ENCODE measurements around the gene C4orf51.
"Not testable (repeated sequence)": the region's sequence is repeated elsewhere in the genome, so short reads cannot be mapped to it uniquely, and the experiment has no call there.

C4orf51 gene

GRCh38 chr4:145679991-145680455, at the start of gene C4orf51:
Gene C4orf51, plus strand, starts transcription at chr4:145680146. Its CDS starts 58 bp downstream, at chr4:145680204.
- no peak within 1 kb of the TSS for H3K4me3 ChIP-seq
- DNase-seq = no peak
- no peaks in the 10 kb centered on the region for H3K9me3 ChIP-seq
- intact Hi-C loops (cut with DNase I; ENCODE audit: low total_unique reads) = no loop called here
- peaks cover 0 to 16% (median 8%) of the 10 kb centered on the region in 4 donors for H3K4me1 ChIP-seq
- no peaks in the 10 kb centered on the region for H3K27me3 ChIP-seq
- no peaks in the 10 kb centered on the region for H3K36me3 ChIP-seq
- peak within 1 kb of the TSS in 1 of 2 donors; percentile 43 for H3K27ac ChIP-seq
- TF ChIP-seq, protein P1, sequence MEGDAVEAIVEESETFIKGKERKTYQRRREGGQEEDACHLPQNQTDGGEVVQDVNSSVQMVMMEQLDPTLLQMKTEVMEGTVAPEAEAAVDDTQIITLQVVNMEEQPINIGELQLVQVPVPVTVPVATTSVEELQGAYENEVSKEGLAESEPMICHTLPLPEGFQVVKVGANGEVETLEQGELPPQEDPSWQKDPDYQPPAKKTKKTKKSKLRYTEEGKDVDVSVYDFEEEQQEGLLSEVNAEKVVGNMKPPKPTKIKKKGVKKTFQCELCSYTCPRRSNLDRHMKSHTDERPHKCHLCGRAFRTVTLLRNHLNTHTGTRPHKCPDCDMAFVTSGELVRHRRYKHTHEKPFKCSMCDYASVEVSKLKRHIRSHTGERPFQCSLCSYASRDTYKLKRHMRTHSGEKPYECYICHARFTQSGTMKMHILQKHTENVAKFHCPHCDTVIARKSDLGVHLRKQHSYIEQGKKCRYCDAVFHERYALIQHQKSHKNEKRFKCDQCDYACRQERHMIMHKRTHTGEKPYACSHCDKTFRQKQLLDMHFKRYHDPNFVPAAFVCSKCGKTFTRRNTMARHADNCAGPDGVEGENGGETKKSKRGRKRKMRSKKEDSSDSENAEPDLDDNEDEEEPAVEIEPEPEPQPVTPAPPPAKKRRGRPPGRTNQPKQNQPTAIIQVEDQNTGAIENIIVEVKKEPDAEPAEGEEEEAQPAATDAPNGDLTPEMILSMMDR (IDR thresholded peaks at IDR 0.05) = no peak

GRCh38 chr4:145635117-145635516, 44.8 kb upstream of the C4orf51 start:
- no peak for DNase-seq
- intact Hi-C loops (cut with DNase I; ENCODE audit: low total_unique reads) = no loop called here
- Histone ChIP-seq H3K27me3 (no peaks in the 10 kb centered on the region), H3K36me3 (peaks cover 0 to 5% (median 0%) of the 10 kb centered on the region in 3 donors), H3K4me1 (peaks cover 0 to 7% (median 1%) of the 10 kb centered on the region in 4 donors), H3K27ac (no peak overlapping the region), H3K9me3 (no peaks in the 10 kb centered on the region), H3K4me3 (no peak overlapping the region)
- TF ChIP-seq, protein P1 (IDR thresholded peaks at IDR 0.05) = no peak

DNA sequence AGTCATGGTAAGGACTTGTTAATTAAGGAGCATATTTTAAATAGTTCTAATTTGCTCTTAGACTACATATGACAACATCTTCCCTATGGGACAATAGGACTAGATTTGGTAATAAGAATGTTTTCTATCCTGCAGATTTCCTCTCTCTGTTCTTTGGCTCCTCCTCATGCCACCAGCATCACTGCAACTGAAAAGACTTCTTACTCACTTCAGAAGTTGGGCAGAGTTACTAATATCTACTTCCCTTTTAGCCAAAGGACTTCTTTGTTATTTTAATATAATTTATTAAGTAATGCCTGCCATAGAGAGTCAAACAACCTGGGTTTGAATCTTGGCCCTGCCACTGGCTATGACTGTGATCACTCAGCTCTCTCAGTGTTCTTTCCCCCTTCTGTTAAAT, 44.3 kb upstream of the C4orf51 start:
- Histone ChIP-seq H3K9me3 (no peaks in the 10 kb centered on the region), H3K4me3 (no peak overlapping the region), H3K27me3 (no peaks in the 10 kb centered on the region), H3K36me3 (peaks cover 0 to 5% (median 0%) of the 10 kb centered on the region in 3 donors), H3K27ac (no peak overlapping the region), H3K4me1 (peaks cover 0 to 12% (median 3%) of the 10 kb centered on the region in 4 donors)
- TF ChIP-seq, protein P1 (IDR thresholded peaks at IDR 0.05) = no peak
- intact Hi-C loops (cut with DNase I; ENCODE audit: low total_unique reads) = no loop called here
- DNase-seq = no peak

- H3K36me3 ChIP-seq = peaks cover 0 to 8% (median 5%) of the 10 kb centered on the region in 3 donors
- H3K27ac ChIP-seq = no peak overlapping the region
- peaks cover 0 to 16% (median 3%) of the 10 kb centered on the region in 4 donors for H3K4me1 ChIP-seq
- no peak for DNase-seq
- H3K9me3 ChIP-seq = no peaks in the 10 kb centered on the region
- no peaks in the 10 kb centered on the region for H3K27me3 ChIP-seq
- intact Hi-C loops (cut with DNase I; ENCODE audit: low total_unique reads) = no loop called here
- H3K4me3 ChIP-seq = no peak overlapping the region
- TF ChIP-seq, protein P1 (IDR thresholded peaks at IDR 0.05) = no peak
Observed at GRCh38 chr4:145639186-145639698, 40.7 kb upstream of the C4orf51 start.

- H3K36me3 ChIP-seq; DNase-seq; H3K27me3 ChIP-seq; H3K4me3 ChIP-seq; intact Hi-C loops (cut with DNase I; ENCODE audit: low total_unique reads); H3K9me3 ChIP-seq: not testable (repeated sequence)
- Histone ChIP-seq H3K27ac (peak overlapping the region; percentile 10 to 22), H3K4me1 (peaks cover 0 to 16% (median 3%) of the 10 kb centered on the region in 4 donors)
Observed at GRCh38 chr4:145640236-145640635, 39.7 kb upstream of the C4orf51 start.

DNA sequence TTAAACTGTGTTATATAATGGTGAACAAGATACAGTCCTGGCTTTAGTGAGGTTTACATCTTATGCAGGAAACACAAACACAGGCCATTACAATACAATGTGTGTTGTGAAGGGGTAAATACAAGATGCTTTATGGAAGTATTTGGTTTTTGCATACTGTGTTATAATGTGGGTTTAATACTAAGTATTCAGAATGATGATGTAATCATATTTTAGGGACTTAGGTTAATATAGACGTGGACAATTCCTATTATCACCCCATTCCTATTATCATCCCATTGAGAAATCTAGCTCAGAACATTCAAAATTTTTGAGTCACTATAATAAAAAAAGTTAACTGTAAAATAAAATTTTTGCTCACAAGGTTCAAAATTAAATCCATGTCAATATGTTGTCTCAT, 36.7 kb upstream of the C4orf51 start:
- TF ChIP-seq, protein P1 (IDR thresholded peaks at IDR 0.05) = no peak
- no peaks in the 10 kb centered on the region for H3K9me3 ChIP-seq
- H3K4me1 ChIP-seq = peaks cover 0 to 16% (median 3%) of the 10 kb centered on the region in 4 donors
- no peak for DNase-seq
- H3K27ac ChIP-seq = no peak overlapping the region
- H3K4me3 ChIP-seq = no peak overlapping the region
- H3K27me3 ChIP-seq = no peaks in the 10 kb centered on the region
- H3K36me3 ChIP-seq = peaks cover 0 to 19% (median 12%) of the 10 kb centered on the region in 3 donors
- intact Hi-C loops (cut with DNase I; ENCODE audit: low total_unique reads) = no loop called here

Data from tibial artery (tissue), 4 donors.